HEK293T (cell line): ENCODE data around the gene NFAM1.

Source experiments
- BHLHE40 ChIP-seq: fragments of 450-650 bp; IDR thresholded peaks from 2 replicates; pipeline ENCODE4 v1.6.1; 2016; ENCODE audit warnings: mild to moderate bottlenecking, moderate library complexity, borderline replicate concordance
- CTBP1 ChIP-seq: fragments of 450-650 bp; IDR thresholded peaks from 2 replicates; pipeline ENCODE4 v1.6.1; 2016; ENCODE audit warnings: borderline replicate concordance
- ELF4 ChIP-seq: fragments of 450-650 bp; IDR thresholded peaks from 2 replicates; pipeline ENCODE4 v1.6.1; 2017; ENCODE audit warnings: antibody characterized with exemption
- FOXK2 ChIP-seq: fragments of 450-650 bp; IDR thresholded peaks from 2 replicates; pipeline ENCODE4 v1.6.1; 2016; ENCODE audit warnings: mild to moderate bottlenecking
- FOXM1 ChIP-seq: fragments of 450-650 bp; IDR thresholded peaks from 2 replicates; pipeline ENCODE4 v1.6.1; 2017; ENCODE audit warnings: mild to moderate bottlenecking, borderline replicate concordance
- LEF1 ChIP-seq: fragments of 450-650 bp; IDR thresholded peaks from 2 replicates; pipeline ENCODE4 v1.6.1; 2017; ENCODE audit warnings: mild to moderate bottlenecking, borderline replicate concordance
- SP1 ChIP-seq: fragments of 450-650 bp; IDR thresholded peaks from 2 replicates; pipeline ENCODE4 v1.6.1; 2017
- SUZ12 ChIP-seq: fragments of 450-650 bp; IDR thresholded peaks from 2 replicates; pipeline ENCODE4 v1.6.1; 2016; ENCODE audit warnings: mild to moderate bottlenecking
- TARDBP ChIP-seq: fragments of 450-650 bp; IDR thresholded peaks from 2 replicates; pipeline ENCODE4 v1.6.1; 2016
- ZNF384 ChIP-seq: fragments of 450-650 bp; IDR thresholded peaks from 2 replicates; pipeline ENCODE4 v1.6.1; 2016
- TF ChIP-seq, protein P1 (sequence below): fragments of 450-650 bp; IDR thresholded peaks from 2 replicates; pipeline ENCODE4 v1.6.1; 2016

- no peak for TF ChIP-seq SP1
- TF ChIP-seq, protein P1, sequence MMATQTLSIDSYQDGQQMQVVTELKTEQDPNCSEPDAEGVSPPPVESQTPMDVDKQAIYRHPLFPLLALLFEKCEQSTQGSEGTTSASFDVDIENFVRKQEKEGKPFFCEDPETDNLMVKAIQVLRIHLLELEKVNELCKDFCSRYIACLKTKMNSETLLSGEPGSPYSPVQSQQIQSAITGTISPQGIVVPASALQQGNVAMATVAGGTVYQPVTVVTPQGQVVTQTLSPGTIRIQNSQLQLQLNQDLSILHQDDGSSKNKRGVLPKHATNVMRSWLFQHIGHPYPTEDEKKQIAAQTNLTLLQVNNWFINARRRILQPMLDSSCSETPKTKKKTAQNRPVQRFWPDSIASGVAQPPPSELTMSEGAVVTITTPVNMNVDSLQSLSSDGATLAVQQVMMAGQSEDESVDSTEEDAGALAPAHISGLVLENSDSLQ, result no peak
- TF ChIP-seq ZNF384, result no peak
- no peak for TF ChIP-seq SUZ12
- no peak for TF ChIP-seq CTBP1
- no peak for TF ChIP-seq FOXM1
- TF ChIP-seq BHLHE40, result no peak
- TF ChIP-seq LEF1, result no peak
- no peak for TF ChIP-seq FOXK2
- no peak for TF ChIP-seq ELF4
- no peak for TF ChIP-seq TARDBP
These were observed 1.6 kb downstream of the NFAM1 start for GRCh38 chr22:42430528-42431125.
